MM.1S (cell line): ENCODE results near the gene TNRC6C.

ENCODE experiments used
- EZH2 ChIP-seq: fragments of 300-600 bp; sonication (generic); optimal IDR thresholded peaks from 2 replicates; pipeline ENCODE3; 2017; ENCODE audit warnings: low read depth, mild to moderate bottlenecking, antibody characterized with exemption, low read length, mixed read lengths
- TF ChIP-seq, protein P1 (sequence below): fragments of 300-600 bp; sonication (generic); IDR thresholded peaks from 2 replicates; pipeline ENCODE4 v1.5.1; 2016; ENCODE audit warnings: antibody characterized with exemption, low read length, mixed read lengths

DNA sequence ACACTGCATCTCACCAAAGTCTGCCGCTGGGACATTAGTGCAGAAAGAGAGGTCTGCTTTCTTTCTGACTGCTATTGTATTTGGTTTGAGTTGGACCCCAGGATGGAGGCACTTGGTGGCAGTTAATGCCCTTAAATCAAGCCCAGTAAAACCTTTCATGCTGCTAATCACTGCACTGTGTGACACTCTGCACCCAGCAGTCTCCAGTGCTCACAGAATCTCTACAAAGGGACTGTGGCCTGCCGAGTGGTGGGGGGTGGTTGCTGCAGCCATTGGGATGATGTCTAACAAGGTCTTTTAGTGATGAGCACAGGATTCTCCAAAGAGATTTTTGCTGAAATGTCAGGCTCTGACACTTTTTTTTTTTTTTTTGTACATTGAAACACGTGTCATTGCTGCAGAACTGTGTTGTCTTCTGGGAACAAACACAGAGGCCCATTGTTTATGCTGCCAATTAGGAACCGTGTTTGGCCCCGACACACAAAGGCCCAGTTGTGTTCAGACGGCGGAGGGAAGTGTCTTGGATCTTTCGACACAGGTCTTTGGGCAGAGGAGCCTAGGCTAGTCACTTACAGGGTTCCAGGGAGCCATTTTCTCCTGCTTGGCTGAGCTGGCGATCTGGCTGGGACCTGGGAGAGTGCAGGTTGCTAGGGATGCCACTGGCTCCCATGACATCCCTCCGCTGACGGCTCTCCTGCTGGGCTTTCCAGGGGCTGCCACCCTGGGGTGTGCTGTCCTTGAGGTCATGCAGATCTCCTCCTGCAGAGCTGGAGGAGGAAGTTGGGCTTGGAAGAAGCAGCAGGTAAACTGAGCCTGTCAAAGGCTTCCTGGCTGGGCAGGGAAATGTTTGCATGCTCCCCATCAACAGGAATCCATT, 16.2 kb upstream of the TNRC6C start:
- TF ChIP-seq, protein P1, sequence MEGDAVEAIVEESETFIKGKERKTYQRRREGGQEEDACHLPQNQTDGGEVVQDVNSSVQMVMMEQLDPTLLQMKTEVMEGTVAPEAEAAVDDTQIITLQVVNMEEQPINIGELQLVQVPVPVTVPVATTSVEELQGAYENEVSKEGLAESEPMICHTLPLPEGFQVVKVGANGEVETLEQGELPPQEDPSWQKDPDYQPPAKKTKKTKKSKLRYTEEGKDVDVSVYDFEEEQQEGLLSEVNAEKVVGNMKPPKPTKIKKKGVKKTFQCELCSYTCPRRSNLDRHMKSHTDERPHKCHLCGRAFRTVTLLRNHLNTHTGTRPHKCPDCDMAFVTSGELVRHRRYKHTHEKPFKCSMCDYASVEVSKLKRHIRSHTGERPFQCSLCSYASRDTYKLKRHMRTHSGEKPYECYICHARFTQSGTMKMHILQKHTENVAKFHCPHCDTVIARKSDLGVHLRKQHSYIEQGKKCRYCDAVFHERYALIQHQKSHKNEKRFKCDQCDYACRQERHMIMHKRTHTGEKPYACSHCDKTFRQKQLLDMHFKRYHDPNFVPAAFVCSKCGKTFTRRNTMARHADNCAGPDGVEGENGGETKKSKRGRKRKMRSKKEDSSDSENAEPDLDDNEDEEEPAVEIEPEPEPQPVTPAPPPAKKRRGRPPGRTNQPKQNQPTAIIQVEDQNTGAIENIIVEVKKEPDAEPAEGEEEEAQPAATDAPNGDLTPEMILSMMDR = no peak
- TF ChIP-seq EZH2 = no peak
